Astrocyte (in vitro differentiated cells and primary cell): Measurements from ENCODE around the gene PEMT. TPM values are rescaled to one million over a fixed set of nuclear protein-coding genes. Genes with fewer than 3 reads are reported as not detected.

Experiments used
- DNase-seq: peaks from one replicate; pipeline ENCODE4 v3.0.0-alpha.2; 2010; ENCODE audit warnings: low read depth
- FAIRE-seq: peaks from 2 replicates; lab custom pipeline; 2011; peaks lifted over from hg19 to GRCh38; lab: Jason Lieb, UNC
- H2AFZ ChIP-seq: 2 replicates; pipeline ENCODE4 v1.6.0; 2012; ENCODE audit warnings: low read depth, low read length, inconsistent platforms
- H3K27ac ChIP-seq: 2 replicates; pipeline ENCODE4 v1.5.1; 2011; ENCODE audit warnings: low read depth, low read length, inconsistent platforms
- H3K27me3 ChIP-seq: 2 replicates; pipeline ENCODE4 v1.6.0; 2011; ENCODE audit warnings: low read length, inconsistent platforms; ENCODE audit not compliant: insufficient read depth
- H3K36me3 ChIP-seq: 2 replicates; pipeline ENCODE4 v1.5.1; 2011; ENCODE audit warnings: low read length, inconsistent platforms; ENCODE audit not compliant: insufficient read depth
- H3K4me1 ChIP-seq: 2 replicates; pipeline ENCODE4 v1.5.1; 2011; ENCODE audit warnings: low read length, inconsistent platforms; ENCODE audit not compliant: insufficient read depth
- H3K4me2 ChIP-seq: 2 replicates; pipeline ENCODE4 v1.6.0; 2012; ENCODE audit warnings: low read length, inconsistent platforms
- H3K4me3 ChIP-seq: 2 replicates; pipeline ENCODE4 v1.5.1; 2011; ENCODE audit warnings: low read depth, mild to moderate bottlenecking, low read length, inconsistent platforms; ENCODE audit not compliant: insufficient read depth
- H3K79me2 ChIP-seq: 2 replicates; pipeline ENCODE4 v1.6.0; 2012; ENCODE audit warnings: mild to moderate bottlenecking, low read length, inconsistent platforms; ENCODE audit not compliant: insufficient read depth
- H3K9ac ChIP-seq: 2 replicates; pipeline ENCODE4 v1.6.0; 2012; ENCODE audit warnings: mild to moderate bottlenecking, low read length, inconsistent platforms
- H3K9me3 ChIP-seq: 2 replicates; pipeline ENCODE4 v1.5.1; 2012; ENCODE audit warnings: low read depth, mild to moderate bottlenecking, low read length, inconsistent platforms; ENCODE audit not compliant: insufficient read depth
- H4K20me1 ChIP-seq: 2 replicates; pipeline ENCODE4 v1.6.0; 2012; ENCODE audit warnings: low read length, inconsistent platforms; ENCODE audit not compliant: insufficient read depth
- H3K27ac Mint-ChIP-seq: one replicate; pipeline ENCODE4 v1.8.0; 2021; ENCODE audit warnings: mild to moderate bottlenecking, mixed read lengths; ENCODE audit not compliant: unreplicated experiment
- H3K27me3 Mint-ChIP-seq: one replicate; pipeline ENCODE4 v1.8.0; 2021; ENCODE audit warnings: low read depth, mixed read lengths; ENCODE audit not compliant: unreplicated experiment
- H3K36me3 Mint-ChIP-seq: one replicate; pipeline ENCODE4 v1.8.0; 2021; ENCODE audit warnings: low read depth, mixed read lengths; ENCODE audit not compliant: unreplicated experiment
- H3K4me1 Mint-ChIP-seq: one replicate; pipeline ENCODE4 v1.8.0; 2021; ENCODE audit warnings: low read depth, mixed read lengths; ENCODE audit not compliant: unreplicated experiment
- H3K4me3 Mint-ChIP-seq: one replicate; pipeline ENCODE4 v1.8.0; 2021; ENCODE audit warnings: mild to moderate bottlenecking, moderate library complexity, mixed read lengths; ENCODE audit not compliant: unreplicated experiment
- H3K9me3 Mint-ChIP-seq: one replicate; pipeline ENCODE4 v1.8.0; 2021; ENCODE audit warnings: mild to moderate bottlenecking, mixed read lengths; ENCODE audit not compliant: unreplicated experiment
- EZH2 ChIP-seq: IDR thresholded peaks from 2 replicates; pipeline ENCODE4 v1.6.1; 2012; ENCODE audit warnings: mild to moderate bottlenecking, low read length, inconsistent platforms; ENCODE audit not compliant: insufficient read depth
- total RNA-seq: library from RNA; stranded (reverse); gene quantifications from 2 replicates; pipeline ENCODE4 v1.2.1, GENCODE V29; 2021
- TF ChIP-seq, protein P1 (sequence below): IDR thresholded peaks from 2 replicates; pipeline ENCODE4 v1.5.1; 2011; ENCODE audit warnings: low read depth, mild to moderate bottlenecking, inconsistent platforms, low read length, moderate library complexity; ENCODE audit not compliant: insufficient read depth

The PEMT gene
- total RNA-seq, 1 donor from 2014 or later = 19.5 TPM

DNA sequence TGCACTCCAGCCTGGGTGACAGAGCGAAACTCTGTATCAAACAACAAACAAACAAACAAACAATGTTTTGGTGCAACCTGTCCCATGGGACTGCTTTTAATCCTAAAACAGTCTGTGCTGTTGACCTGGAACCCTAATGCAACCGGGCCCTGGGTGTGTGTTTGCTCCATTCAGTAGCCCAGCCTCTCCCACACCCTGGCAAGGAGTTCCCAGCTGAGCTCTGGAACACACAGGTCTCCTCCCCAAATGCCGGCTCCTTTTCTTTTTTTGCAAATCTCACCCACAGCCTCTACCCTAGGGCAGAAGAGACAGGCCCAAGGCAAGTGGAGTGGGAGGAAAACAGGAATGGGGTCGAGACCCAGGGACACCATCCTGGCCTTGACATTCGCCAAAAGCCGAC, 65.6 kb downstream of the PEMT start:
- Mint-ChIP-seq H3K27ac (no peak overlapping the region), H3K27me3 (peaks cover 20% of the 10 kb centered on the region)
- no peaks in the 10 kb centered on the region for H3K79me2 ChIP-seq

DNA sequence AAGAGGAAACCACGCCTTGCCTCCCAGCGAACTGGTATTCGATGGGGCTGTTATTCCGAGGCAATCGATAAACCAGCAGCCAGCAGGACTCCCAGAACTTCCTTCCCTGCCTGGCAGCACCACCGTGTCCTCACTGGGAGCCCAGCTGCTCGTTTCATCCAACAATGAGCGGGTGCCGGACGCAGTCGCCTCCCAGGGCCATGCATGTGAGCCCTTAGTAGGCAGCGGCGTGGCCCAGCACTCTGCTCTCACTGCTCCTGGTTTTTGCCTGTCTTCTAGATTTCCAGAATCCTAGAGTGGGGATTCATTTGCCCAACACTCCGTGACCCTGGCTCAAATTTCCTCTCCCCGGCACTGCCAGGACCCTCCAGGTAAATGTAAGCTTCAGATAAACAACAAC, 66.2 kb downstream of the PEMT start:
- DNase-seq (no peak), FAIRE-seq (no peak)
- no peak overlapping the region for H3K27ac Mint-ChIP-seq
- Histone ChIP-seq H3K79me2 (no peaks in the 10 kb centered on the region), H3K27ac (no peak overlapping the region), H3K9me3 (no peaks in the 10 kb centered on the region), H3K9ac (no peak overlapping the region), H3K36me3 (no peaks in the 10 kb centered on the region), H4K20me1 (peaks cover 46% of the 10 kb centered on the region), H3K4me2 (no peak overlapping the region), H3K4me3 (no peak overlapping the region), H2AFZ (no peak overlapping the region), H3K27me3 (no peaks in the 10 kb centered on the region), H3K4me1 (no peaks in the 10 kb centered on the region)
- peaks cover 23% of the 10 kb centered on the region for H3K27me3 Mint-ChIP-seq
- H3K4me3 Mint-ChIP-seq = no peak overlapping the region
- H3K9me3 Mint-ChIP-seq = no peaks in the 10 kb centered on the region
- H3K4me1 Mint-ChIP-seq = no peaks in the 10 kb centered on the region
- TF ChIP-seq, protein P1, sequence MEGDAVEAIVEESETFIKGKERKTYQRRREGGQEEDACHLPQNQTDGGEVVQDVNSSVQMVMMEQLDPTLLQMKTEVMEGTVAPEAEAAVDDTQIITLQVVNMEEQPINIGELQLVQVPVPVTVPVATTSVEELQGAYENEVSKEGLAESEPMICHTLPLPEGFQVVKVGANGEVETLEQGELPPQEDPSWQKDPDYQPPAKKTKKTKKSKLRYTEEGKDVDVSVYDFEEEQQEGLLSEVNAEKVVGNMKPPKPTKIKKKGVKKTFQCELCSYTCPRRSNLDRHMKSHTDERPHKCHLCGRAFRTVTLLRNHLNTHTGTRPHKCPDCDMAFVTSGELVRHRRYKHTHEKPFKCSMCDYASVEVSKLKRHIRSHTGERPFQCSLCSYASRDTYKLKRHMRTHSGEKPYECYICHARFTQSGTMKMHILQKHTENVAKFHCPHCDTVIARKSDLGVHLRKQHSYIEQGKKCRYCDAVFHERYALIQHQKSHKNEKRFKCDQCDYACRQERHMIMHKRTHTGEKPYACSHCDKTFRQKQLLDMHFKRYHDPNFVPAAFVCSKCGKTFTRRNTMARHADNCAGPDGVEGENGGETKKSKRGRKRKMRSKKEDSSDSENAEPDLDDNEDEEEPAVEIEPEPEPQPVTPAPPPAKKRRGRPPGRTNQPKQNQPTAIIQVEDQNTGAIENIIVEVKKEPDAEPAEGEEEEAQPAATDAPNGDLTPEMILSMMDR = no peak
- no peak for TF ChIP-seq EZH2
- peaks cover 3% of the 10 kb centered on the region for H3K36me3 Mint-ChIP-seq

More for the DNA sequence above, 65.6 kb downstream of the PEMT start:
- Histone ChIP-seq H3K4me2 (no peak overlapping the region), H3K27me3 (no peaks in the 10 kb centered on the region), H3K9ac (no peak overlapping the region), H3K9me3 (no peaks in the 10 kb centered on the region), H3K4me3 (no peak overlapping the region), H3K27ac (no peak overlapping the region), H2AFZ (no peak overlapping the region), H3K36me3 (no peaks in the 10 kb centered on the region), H3K4me1 (no peaks in the 10 kb centered on the region), H4K20me1 (peaks cover 46% of the 10 kb centered on the region)
- Mint-ChIP-seq H3K4me3 (no peak overlapping the region), H3K36me3 (peaks cover 3% of the 10 kb centered on the region), H3K4me1 (no peaks in the 10 kb centered on the region), H3K9me3 (no peaks in the 10 kb centered on the region)
- no peak for FAIRE-seq
- no peak for TF ChIP-seq EZH2
- TF ChIP-seq, protein P1 = no peak
- DNase-seq = no peak

DNA sequence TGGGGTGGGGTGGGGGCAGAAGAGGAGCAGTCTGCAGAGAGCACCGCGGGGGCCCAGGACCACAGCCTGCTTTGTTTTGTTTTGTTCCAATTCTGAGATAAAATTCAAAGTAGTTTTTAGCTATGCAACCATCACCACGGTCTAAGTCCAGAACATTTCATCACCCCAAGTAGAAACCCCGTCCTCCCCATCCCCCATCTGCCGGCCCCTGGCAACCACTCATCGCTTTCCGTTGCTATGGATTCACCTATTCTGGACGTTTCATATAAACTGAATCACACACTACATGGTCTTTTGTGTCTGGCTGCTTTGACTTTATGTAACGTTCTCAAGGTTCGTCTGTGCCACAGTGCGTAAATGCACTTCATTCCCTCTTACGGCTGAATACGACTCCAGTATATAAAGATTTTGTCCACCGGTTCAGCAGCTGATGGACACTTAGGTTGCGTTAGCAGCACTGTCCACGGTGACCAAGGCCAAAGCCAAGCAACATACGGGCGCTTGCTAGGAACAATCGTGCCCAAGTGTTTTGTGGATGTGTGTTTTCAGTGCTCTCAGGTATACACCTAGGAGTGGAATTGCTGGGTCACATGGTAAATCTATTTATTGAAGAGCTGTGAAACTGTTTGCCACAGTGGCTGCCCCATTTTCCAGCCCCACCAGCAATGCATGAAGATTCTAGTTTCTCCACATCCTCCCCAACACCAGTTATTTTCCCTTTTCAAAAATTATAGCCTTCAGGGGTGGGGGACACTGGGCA, 67.6 kb downstream of the PEMT start:
- H3K4me3 Mint-ChIP-seq = no peak overlapping the region
- DNase-seq = no peak
- peak overlapping the region; percentile 19 for H3K4me2 ChIP-seq
- H4K20me1 ChIP-seq = peaks cover 38% of the 10 kb centered on the region
- no peaks in the 10 kb centered on the region for H3K4me1 Mint-ChIP-seq
- no peaks in the 10 kb centered on the region for H3K4me1 ChIP-seq
- H3K36me3 ChIP-seq = no peaks in the 10 kb centered on the region
- no peaks in the 10 kb centered on the region for H3K9me3 ChIP-seq
- H3K27me3 ChIP-seq = no peaks in the 10 kb centered on the region
- TF ChIP-seq, protein P1 = no peak
- no peak for TF ChIP-seq EZH2
- H3K4me3 ChIP-seq = no peak overlapping the region
- H3K9ac ChIP-seq = no peak overlapping the region
- H3K9me3 Mint-ChIP-seq = no peaks in the 10 kb centered on the region
- no peak overlapping the region for H2AFZ ChIP-seq
- peaks cover 3% of the 10 kb centered on the region for H3K36me3 Mint-ChIP-seq
- no peak for FAIRE-seq
- peaks cover 23% of the 10 kb centered on the region for H3K27me3 Mint-ChIP-seq
- no peak overlapping the region for H3K27ac ChIP-seq
- H3K27ac Mint-ChIP-seq = no peak overlapping the region
- no peaks in the 10 kb centered on the region for H3K79me2 ChIP-seq
